ENCODE measurements around the gene SP9.

Gene SP9

DNA sequence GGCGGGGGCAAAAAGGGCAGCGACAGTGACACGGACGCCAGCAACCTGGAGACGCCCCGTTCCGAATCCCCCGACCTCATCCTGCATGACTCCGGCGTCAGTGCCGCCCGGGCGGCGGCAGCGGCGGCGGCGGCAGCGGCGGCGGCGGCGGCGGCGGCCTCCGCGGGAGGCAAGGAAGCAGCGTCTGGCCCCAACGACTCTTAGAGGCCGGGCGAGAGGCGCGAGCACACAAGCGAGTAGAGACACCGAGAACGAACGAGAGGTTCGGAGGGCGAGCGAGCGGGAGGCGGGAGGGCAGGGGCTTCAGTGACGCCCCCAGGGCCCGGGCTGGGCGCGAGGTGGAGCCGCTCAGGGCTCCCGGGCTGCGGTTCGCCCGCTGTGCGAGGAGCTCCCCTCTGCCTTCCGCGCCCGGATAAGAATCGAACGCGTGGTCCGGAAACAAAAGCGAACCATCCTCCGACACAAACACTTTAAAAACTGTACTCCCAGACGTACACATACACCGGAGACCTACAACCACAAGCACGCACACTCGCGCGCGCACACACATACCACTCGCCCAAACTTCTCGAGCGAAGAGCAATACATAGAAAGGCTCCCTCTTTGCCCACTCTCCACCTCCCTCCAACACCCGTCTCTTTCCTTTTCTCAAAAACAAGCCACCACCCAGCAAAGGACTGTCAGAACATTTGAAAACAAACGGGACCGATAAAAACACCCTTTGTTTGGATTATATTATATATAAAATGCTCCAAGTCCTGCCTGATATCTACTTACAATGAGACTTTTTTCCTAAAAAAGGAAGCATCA is 2.8 kb downstream of the SP9 start:
- TF ChIP-seq, protein P1, sequence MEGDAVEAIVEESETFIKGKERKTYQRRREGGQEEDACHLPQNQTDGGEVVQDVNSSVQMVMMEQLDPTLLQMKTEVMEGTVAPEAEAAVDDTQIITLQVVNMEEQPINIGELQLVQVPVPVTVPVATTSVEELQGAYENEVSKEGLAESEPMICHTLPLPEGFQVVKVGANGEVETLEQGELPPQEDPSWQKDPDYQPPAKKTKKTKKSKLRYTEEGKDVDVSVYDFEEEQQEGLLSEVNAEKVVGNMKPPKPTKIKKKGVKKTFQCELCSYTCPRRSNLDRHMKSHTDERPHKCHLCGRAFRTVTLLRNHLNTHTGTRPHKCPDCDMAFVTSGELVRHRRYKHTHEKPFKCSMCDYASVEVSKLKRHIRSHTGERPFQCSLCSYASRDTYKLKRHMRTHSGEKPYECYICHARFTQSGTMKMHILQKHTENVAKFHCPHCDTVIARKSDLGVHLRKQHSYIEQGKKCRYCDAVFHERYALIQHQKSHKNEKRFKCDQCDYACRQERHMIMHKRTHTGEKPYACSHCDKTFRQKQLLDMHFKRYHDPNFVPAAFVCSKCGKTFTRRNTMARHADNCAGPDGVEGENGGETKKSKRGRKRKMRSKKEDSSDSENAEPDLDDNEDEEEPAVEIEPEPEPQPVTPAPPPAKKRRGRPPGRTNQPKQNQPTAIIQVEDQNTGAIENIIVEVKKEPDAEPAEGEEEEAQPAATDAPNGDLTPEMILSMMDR (IDR thresholded peaks at IDR 0.05; ENCODE audit: insufficient read depth, low read depth, low read length, missing control alignments), result no peak
- DNase-seq (ENCODE audit: low read depth), result peak; percentile 38
- H3K4me3 ChIP-seq (ENCODE audit: low read length), result peak overlapping the region; percentile 21

DNA sequence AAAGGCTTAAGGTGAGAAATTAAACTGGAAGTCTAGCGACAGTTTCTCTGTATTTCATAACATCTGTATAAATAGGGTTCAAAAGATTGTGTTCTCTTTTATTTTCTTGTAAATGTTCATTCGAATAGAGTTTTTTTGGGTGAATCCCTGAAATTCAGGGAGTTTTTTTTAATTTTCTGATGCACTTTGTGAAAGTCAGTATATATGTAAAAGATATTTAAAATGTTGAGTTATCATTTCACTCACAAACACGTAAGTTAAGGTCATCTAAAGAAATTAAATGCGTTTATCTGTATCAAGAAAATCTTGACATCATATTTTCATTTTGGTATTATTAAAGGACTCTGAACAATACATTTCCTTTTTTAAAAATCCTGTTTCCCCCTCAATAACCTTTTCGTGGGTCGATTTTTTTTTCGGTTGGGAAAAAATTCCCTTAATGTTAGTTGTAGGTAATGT is 3.4 kb downstream of the SP9 start:
- DNase-seq (ENCODE audit: low read depth), result no peak
- TF ChIP-seq, protein P1 (IDR thresholded peaks at IDR 0.05; ENCODE audit: insufficient read depth, low read depth, low read length, missing control alignments), result no peak
- no peak overlapping the region for H3K4me3 ChIP-seq (ENCODE audit: low read length)

DNA sequence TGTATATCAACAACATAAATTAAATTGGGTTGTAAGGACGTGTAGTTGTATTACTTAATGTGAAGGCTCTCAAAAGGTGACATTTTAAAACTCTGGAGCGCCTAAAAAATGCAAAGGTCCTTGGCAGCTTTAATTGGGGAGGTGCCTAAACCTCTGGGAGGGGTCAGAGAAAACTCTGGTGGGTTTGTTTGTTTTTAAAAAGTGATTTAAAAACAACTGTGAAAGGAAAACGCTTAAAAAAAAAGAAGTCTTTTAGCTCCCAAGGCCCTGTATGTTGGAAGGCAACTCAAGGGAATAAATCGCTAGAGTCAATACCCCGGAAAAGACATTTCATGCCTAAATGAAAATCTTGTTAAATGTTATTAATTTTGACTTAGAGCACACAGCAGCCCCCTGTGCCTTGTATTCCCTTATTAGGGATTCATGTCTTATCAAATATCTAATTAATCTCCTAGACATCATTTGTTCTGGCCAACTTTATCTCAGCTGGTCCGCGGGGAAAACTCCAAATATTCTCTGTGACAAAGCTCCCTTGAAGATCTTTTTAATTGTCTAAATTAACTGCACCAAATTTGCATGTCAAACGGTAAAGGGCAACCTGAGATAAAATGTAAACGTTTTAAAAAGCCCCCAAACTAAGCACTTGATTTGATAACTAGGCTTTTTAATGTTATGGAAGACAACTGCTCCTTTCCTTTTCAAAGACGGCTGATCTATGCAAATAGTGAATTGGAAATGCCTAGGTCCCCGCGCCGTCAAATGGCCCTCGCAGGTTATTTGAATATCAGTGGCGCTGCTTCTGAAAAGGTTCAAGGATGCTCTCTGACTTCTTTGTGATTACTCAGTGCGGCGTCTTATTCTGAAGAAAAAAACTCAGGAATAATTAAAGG is 4.2 kb downstream of the SP9 start:
- no peak overlapping the region for H3K4me3 ChIP-seq (ENCODE audit: low read length)
- DNase-seq (ENCODE audit: low read depth), result no peak

DNA sequence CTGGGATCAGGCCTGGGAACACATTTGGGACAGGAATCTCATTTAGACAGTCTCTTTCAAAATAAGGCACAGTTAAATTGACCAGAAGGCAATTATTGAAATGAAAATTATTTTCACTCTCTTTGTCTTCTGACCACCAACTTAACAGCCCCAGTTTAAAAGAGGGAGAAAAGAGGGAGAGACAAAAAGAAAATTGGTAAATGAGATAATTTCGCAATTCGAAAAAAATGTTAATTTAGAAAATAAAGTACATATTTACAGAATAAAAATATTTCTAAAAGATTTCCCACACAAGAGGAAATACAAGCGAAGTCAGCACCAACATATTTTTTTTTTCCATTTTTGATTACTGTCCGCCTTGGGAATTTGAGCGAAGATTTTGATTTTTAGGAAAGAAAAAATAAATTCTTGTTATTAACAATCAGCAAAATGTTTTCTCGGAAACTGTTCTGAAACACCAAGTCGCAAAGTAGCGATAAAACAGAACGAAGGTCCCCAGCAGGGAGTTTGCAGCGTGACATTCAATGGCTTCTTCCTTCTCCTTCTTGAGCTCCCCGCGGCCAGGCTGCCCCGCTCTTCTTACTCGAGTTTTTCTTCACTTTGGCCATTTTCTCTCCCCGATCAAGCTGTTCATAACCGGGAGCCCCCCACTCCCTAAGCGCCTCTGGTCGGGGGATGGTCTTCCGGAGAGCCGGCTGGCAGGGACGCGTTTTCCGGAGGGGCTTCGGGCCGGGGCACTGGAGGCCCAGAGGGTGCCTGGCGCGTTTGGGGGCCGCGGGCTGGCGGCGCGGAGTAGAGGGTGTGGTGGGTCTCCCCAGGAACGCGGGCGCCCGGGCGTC is 5.0 kb downstream of the SP9 start:
- no peak overlapping the region for H3K4me3 ChIP-seq (ENCODE audit: low read length)
- TF ChIP-seq, protein P1 (IDR thresholded peaks at IDR 0.05; ENCODE audit: insufficient read depth, low read depth, low read length, missing control alignments), result no peak
- no peak for DNase-seq (ENCODE audit: low read depth)

More for the DNA sequence above, 4.2 kb downstream of the SP9 start:
- TF ChIP-seq, protein P1 (IDR thresholded peaks at IDR 0.05; ENCODE audit: insufficient read depth, low read depth, low read length, missing control alignments), result no peak

DNA sequence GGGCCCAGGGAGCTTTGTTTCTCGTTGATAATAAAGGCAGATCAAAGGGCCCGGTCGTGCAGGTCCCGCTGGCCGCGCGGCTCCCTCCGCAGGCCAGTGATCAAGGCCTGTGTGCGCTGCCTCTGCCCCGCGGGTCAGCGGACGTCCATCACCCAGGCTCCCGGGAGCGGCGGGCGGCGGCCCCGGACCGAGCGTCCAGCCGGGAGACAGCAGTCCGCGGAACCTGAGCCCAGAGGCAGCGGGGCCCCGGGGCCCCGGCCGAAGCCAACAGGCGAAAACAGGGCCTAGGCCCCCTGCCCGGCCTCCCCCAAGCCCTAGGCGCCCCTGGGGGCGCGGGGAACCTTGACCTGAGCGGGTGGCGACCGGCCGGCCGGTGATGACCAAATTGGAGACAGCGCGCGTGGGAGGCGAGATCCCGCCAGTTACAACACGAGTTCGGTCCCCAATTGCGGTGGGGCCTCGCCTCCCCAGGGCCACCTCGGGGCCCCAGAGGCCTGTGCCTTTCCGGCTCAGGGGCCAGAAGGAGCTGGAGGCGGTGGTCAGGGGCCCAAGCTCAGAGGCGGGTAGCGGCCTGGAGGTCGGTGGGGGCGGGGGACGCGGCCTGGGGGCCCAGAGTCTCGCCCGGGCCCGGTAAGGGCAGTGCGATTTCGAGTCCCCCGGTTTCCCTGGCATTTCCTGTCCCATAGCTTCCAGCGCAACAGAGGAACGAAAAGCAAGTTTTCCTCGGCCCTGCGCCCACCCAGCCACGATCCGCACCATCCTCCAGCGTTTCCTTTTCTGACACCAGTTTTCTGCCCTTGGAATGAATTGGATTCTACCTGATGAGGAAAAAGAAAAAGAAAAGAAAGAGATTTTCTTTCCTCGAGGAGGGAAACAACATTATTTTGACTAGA is 5.9 kb downstream of the SP9 start:
- DNase-seq (ENCODE audit: low read depth), result no peak
- no peak overlapping the region for H3K4me3 ChIP-seq (ENCODE audit: low read length)
- TF ChIP-seq, protein P1 (IDR thresholded peaks at IDR 0.05; ENCODE audit: insufficient read depth, low read depth, low read length, missing control alignments), result no peak

Data from epithelial cell of esophagus (primary cell).